HG03025 (cell line): ENCODE results near the gene GALNS.
"Not testable (repeated sequence)": the region's sequence is repeated elsewhere in the genome, so short reads cannot be mapped to it uniquely, and the experiment has no call there.

Experiments
- ATAC-seq: cut with Tn5 transposase; IDR thresholded peaks from one replicate; pipeline ENCODE4 v1.9.1; 2021; ENCODE audit warnings: mild to moderate bottlenecking, moderate library complexity; ENCODE audit not compliant: unreplicated experiment, low FRiP score

Gene GALNS

GRCh38 chr16:88840600-88841215 lies 16.0 kb downstream of the GALNS start:
- no peak for ATAC-seq

DNA sequence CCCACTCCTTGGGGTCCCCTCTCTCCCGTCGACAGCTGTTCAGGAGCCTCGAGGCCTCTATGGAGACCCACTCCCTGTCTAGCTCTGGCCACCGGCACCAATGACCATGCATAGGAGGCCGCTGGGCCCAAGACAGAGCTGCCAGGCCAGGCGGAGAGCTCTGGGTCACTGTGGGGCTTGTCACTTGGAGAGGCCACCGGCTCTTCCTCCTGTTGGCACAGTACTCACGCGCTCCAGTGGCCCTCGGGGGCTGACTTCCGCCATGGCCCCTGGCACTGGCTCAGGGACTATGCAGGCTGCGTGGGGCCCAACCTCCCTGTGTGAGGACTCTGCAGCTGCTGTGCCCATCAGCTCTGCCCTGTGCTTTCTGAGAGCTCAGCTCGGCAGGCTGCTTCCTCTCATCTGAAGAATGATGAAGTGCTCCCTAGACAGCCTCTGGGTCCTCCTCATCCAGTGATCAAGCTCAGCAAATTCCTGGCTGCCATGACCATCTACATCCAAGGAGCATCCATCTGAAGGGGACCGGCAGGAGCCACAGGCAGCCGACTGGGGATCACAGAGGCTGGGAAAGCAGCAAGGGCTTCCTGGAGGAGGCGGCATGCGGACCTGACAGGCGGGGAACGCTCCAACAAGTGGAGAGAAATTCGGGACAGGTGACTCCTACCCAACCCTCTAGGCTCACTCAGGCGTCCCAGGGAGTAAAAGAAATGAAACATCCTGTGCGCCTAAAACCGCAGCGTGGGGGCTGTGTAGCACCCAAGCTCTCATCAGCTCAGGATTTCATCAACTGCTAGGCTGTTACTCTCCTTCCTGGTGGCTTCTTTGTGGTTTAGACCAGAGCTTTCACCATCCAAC lies 16.8 kb downstream of the GALNS start:
- ATAC-seq = no peak

- ATAC-seq = no peak
These were observed 17.7 kb downstream of the GALNS start for GRCh38 chr16:88839026-88839529.

GRCh38 chr16:88838566-88838965 lies 18.2 kb downstream of the GALNS start:
- ATAC-seq = no peak

- no peak for ATAC-seq
These were observed 18.9 kb downstream of the GALNS start for GRCh38 chr16:88837806-88838205.

DNA sequence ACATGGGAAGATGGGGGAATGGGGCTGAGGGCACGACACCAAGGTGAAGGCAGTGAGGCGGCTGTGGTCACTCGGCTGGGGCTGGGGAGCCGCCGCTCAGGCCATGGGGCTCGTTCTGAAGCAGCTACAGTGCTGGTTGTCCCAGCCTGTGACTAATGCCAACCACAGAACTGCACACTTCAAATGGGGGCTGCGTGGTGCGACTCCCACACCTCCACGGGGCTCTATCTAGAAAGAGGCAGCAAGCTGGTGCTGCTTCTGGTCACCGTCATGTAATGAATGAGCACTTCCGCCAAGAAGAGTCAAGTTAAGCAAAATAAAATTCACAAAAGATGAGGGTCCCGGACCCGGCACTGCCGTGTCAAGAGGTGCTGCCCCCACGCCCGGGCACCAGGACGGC lies 20.0 kb downstream of the GALNS start:
- ATAC-seq = no peak

DNA sequence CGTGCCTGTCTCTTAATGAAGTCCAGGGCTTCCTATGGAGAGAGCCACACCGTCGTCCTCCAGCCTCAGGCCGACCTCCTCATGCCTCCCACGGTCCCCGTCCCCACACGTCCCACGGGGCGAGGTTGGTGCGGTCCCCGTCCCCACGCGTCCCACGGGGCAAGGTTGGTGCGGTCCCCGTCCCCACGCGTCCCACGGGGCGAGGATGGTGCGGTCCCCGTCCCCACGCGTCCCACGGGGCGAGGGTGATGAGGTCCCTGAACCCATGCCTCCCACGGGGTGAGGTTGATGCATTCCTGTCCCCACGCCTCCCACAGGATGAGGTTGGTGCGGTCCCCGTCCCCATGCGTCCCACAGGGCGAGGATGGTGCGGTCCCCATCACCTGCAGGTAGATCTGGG lies 20.9 kb downstream of the GALNS start:
- no peak for ATAC-seq

- no peak for ATAC-seq
These were observed 21.4 kb downstream of the GALNS start for GRCh38 chr16:88835383-88835782.

- no peak for ATAC-seq
These were observed 22.1 kb downstream of the GALNS start for GRCh38 chr16:88834670-88835069.

DNA sequence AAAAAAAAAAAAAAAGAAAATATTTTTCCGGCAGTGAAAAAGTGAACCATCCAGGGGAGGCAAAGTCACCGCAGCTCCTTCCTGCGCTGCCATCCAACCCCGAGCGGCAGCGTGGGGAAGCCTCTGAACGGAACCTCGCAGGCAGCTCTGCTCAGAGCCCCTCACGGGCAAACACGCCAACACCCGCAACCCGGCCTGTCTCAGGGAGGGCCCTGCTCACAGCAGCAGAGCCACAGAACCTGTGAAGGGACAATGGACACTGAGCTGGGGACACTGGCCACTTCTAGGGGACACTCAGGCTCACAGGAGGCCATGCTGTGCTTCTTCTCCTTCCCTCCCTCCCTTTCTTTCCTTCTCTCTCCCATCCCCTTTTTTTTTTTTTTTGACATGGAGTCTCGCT lies 23.7 kb downstream of the GALNS start:
- no peak for ATAC-seq

DNA sequence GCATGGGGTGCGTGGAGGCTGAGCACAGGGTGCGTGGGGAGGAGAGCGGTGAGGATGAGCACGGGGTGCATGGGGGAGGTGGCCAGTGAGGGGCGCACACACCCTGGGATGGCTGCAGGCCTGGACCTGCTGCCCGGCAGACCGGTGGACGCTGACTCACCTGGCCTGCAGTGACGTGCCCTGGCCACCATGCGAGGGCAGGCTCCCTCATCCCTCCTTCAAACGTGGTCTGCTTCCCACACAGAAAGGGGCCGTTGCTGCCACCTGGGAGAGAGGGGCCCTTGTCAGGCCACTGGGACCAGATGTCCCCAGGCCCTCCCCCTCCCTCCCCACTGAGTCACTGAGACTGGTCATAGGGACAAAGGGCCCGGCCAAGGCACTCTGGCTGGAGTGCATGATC lies 24.9 kb downstream of the GALNS start:
- ATAC-seq = no peak

- ATAC-seq = no peak
These were observed 26.0 kb downstream of the GALNS start for GRCh38 chr16:88830783-88831182.

DNA sequence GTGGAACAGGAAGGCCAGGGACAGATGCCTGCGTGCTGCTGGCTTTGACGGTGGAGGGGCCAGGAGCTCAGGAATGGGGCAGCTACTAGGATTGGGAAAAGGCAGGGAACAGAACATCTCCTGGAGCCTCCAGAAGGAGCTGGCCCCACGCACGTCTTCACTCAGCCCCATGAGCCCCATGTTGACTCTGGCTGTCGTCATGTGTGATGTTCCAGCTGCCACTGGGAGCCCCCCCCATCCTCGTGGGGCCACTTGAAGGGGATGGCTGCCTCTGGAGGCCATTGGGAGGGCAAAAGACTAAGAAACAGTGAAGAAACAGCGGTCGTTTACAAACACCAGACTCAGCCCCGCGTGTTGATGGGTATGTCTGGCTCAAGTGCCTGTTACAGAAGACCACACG lies 26.5 kb downstream of the GALNS start:
- no peak for ATAC-seq

DNA sequence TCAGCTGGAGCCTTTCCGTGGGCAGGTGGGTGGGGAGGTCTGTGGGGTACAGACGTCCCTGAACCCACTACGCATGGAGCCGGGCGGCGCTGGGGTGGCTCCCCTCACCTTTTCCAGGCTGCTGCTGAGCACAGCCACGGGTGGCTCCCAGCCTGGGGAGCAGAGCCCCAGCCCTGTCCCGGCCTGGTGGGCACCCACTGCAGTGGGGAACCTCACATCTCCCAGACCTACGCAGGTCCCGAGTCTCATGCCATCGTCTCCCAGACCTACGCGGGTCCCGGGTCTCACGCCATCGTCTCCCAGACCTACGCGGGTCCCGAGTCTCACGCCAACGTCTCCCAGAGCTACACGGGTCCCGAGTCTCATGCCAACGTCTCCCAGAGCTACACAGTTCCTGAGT lies 28.0 kb downstream of the GALNS start:
- no peak for ATAC-seq

DNA sequence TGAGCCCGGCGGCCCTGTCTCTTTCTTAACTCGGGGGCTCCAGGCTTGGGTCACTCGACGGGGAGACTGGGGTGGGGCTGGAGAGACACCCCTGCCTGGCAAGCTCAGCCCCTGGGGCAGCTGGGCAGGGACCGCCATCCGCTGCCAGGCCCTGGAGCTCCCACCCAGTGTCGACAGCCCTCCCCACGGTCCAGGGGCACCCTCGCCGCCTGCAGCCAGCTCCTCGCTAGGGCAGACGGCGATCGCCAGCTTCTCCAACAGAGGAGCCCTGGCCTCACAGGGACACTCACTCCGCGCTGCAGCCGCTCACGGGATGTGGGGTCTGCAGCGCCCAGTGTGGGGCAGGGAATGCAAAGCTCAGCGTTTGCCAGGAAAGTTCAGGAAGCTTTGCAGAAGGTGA lies 29.0 kb downstream of the GALNS start:
- ATAC-seq = no peak

DNA sequence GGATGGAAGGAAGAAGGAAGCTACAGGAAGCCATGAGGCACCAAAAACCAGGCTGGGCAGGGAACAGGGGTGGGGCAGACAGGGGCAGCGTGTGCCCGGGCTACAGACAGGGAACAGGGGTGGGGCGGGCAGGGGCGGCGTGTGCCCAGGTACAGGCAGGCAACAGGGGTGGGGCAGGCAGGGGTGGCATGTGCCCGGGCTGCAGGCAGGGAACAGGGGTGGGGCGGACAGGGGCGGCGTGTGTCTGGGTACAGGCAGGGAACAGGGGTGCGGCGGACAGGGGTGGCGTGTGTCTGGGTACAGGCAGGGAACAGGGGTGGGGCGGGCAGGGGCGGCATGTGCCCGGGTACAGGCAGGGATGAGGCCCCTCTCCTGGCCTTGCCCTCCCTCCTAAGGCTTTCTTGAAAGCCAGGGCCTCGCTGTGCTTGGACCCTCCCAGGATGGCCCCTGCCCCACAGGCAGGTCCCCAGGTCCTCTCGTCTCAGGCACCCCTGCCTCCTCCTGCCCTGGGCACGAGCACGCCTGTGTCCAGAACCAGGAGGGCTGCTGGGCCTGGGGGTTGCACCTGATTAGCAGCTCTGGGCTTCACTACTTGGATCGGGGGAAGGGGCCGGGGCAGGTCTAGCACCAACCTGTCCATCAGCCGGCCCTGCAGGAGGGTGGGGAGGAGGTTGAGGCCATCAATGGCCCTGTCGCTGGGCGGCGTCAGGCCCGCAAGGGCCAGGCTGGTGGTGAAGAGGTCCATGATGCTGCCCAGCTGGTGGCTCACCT lies 30.5 kb downstream of the GALNS start:
- no peak for ATAC-seq

- no peak for ATAC-seq
These were observed 31.6 kb downstream of the GALNS start for GRCh38 chr16:88825146-88825545.

- no peak for ATAC-seq
These were observed 32.3 kb downstream of the GALNS start for GRCh38 chr16:88824256-88825077.

DNA sequence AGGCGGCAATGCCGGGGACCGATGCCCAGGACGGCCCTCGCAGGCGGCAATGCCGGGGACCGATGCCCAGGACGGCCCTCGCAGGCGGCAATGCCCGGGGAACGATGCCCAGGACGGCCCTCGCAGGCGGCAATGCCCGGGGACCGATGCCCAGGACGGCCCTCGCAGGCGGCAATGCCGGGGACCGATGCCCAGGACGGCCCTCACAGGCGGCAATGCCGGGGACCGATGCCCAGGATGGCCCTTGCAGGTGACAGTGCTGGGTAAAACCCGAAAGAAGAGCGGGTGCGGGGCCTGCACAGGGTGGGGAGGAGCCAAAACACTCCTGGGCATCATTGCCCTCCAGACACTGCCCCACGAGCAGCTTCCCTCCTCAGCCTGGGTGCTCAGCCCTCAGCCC lies 33.1 kb downstream of the GALNS start:
- not testable (repeated sequence) for ATAC-seq

- no peak for ATAC-seq
These were observed 34.3 kb downstream of the GALNS start for GRCh38 chr16:88822281-88823040.
